ENCODE measurements around the gene ST6GALNAC1. TPM values are rescaled to one million over a fixed set of nuclear protein-coding genes. Genes with fewer than 3 reads are reported as not detected.

ST6GALNAC1 gene
- total RNA-seq, 1 experiment from 2014 or later = not detected

DNA sequence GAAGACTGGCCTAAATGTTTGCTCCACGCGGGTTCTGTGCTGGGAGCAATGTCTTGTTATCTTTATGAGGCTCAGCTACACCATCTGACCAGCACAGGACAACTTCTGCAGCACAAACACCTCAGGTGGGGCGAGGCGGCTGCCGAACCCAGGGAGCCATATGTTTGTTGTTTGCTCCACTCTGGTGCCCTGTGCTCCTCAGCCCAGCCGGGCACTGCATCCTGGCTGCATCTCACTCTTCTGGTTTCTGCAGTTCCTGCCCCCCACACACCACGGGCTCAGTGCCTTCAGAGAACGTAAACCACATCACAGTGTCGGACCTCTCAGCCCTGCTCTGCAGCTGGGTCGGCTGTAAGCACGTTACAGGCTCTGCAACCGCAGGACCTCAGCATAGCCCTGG is 34.8 kb upstream of the ST6GALNAC1 start:
- no peak for DNase-seq (ENCODE audit: low read depth)
- in situ Hi-C loops (cut with HindIII; ENCODE audit: low pct_unique_long_range_greater_than_20kb, low sequenced_read_pairs) = no loop called here

DNA sequence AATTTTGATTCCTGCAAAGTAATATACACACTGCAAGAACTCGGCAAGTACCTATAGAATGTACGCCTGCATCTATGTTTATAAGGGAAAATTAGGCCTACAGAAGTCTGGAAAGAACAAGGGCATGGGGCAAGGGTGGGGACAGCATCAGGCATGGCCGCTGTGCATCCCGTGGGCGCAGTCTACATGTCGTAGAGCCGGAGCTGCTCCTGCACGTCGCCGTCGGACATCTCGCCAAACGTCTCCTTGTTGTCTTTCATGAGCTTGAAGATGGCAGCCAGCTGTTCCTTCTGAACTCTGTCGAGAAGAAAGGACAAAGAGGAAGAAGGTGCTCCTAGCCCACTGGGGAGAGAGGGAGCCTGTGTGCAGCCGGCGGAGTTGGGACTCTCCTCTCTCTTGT is 33.8 kb upstream of the ST6GALNAC1 start:
- in situ Hi-C loops (cut with HindIII; ENCODE audit: low pct_unique_long_range_greater_than_20kb, low sequenced_read_pairs) = no loop called here

DNA sequence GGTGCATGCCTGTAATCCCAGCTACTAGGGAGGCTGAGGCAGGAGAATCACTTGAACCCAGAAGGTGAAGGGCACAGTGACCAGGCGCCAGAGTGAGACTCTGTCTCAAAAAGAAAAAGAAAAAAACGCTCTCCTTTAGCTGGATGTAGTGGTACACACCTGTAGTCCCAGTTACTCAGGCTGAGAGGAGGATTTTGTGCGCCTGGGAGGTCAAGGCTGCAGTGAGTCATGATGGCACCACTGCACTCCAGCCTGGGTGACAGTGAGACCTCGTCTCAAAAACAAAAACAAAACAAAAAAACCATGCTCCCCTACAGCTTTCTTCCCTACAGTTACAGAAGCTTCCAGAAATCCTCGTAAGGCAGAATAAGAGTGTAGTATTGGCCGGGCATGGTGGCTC is 33.1 kb upstream of the ST6GALNAC1 start:
- no peak for DNase-seq (ENCODE audit: low read depth)
- in situ Hi-C loops (cut with HindIII; ENCODE audit: low pct_unique_long_range_greater_than_20kb, low sequenced_read_pairs) = no loop called here

More for the DNA sequence above, 33.8 kb upstream of the ST6GALNAC1 start:
- no peak for DNase-seq (ENCODE audit: low read depth)

DNA sequence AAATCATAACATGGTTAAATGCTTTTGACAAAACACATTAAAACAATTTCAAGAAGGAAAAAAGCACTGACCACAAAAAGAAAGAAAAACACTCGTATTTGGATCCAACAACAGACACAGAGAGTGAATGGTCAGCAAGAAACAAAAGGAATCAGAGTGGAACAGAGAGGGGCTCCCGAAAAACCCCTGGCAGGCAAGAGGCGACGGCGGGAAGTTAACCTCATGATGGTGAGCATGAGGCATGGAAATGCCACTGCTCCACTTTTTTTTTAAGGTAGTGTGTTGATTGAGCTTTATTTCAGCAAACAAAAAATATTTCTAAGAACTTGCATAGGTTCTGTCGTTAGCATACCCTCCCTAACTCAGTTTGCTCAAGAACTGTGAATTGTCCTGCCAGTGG is 32.1 kb upstream of the ST6GALNAC1 start:
- in situ Hi-C loops (cut with HindIII; ENCODE audit: low pct_unique_long_range_greater_than_20kb, low sequenced_read_pairs) = no loop called here
- no peak for DNase-seq (ENCODE audit: low read depth)

DNA sequence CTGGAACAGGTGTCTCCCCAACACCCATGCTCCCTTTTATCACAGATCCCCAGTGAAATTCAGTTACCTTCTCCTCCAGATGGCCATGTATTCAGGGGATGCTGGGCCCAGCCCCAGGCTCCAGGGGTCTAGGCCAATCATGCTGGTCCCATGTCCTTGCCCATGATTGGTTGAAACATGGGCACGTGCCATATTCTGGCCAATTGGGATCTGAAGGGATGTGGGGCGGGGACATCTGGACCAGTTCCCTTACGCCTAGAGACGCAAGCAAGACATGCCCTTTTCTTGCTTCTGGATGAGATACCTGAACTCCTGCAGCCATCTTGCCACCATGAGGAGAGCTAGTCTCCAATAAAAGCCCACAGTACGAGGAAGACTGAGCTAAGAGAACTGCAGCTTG is 31.0 kb upstream of the ST6GALNAC1 start:
- in situ Hi-C loops (cut with HindIII; ENCODE audit: low pct_unique_long_range_greater_than_20kb, low sequenced_read_pairs) = no loop called here

DNA sequence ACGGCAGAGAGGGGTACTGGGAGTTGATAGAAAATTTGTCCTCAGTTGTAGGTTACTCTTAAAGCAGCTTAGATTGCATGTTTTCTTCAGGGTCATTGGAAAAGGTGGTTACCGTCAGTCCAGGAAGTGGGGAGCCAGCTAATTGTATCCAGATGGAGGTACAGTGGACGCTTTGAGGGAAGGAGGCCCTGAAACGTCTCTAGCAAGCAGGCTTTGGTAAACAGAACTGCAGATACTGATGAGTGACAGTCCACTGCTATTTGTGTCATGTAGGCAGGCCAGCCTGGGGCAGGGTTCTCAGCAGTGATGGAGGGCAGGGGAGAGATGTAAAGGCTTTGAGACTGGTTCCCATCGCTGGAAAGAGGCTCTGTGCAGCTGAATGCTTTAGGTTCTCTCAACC is 30.2 kb upstream of the ST6GALNAC1 start:
- DNase-seq (ENCODE audit: low read depth) = no peak
- in situ Hi-C loops (cut with HindIII; ENCODE audit: low pct_unique_long_range_greater_than_20kb, low sequenced_read_pairs) = no loop called here

More for the DNA sequence above, 31.0 kb upstream of the ST6GALNAC1 start:
- no peak for DNase-seq (ENCODE audit: low read depth)

DNA sequence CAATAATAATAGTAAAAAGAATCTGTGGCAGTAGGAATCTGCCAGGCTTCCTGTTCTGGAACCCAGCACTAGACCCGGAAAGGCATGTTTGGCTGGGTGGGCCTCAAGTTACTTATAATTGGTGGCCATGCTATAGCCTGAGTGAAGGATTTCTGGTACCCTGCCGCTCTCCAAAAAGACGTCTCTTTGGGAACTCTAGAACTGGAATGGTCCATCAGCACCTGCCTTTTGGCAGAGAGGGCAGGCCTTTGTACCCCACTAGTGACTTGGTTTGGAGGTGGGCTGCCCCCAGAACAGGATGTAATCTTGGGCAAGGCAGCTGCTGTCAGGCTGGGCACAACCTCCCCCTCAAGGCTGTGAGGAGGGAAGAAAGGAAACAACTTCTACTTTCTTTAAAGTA is 29.3 kb upstream of the ST6GALNAC1 start:
- no peak for DNase-seq (ENCODE audit: low read depth)
- in situ Hi-C loops (cut with HindIII; ENCODE audit: low pct_unique_long_range_greater_than_20kb, low sequenced_read_pairs) = no loop called here

DNA sequence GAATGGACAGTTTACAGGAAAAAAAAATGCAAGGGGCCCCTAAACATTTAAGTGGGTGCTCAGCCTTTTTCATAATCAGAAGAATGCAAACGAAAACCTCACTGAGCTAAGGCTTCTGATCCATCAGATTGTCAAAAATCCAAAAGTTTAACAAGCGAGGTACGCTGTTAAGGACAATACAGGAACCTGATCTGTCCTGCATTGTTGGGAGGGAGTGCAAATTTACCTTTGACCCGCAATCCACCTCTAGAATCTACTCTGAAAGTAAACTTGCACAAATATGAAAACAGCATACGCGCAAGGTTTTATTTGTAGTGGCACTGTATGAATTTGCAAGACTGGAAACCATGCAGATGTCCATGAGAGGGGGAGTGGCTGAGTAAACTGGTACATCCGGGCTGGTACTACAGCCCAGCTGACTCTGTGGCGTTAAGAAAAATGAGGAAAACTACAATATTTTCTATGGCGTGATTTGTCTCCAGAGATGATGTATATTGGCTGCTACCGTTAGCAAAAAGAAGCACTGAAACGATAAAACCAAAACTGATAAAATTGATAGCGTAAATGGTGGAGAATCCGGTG is 28.8 kb upstream of the ST6GALNAC1 start:
- in situ Hi-C loops (cut with HindIII; ENCODE audit: low pct_unique_long_range_greater_than_20kb, low sequenced_read_pairs) = no loop called here

DNA sequence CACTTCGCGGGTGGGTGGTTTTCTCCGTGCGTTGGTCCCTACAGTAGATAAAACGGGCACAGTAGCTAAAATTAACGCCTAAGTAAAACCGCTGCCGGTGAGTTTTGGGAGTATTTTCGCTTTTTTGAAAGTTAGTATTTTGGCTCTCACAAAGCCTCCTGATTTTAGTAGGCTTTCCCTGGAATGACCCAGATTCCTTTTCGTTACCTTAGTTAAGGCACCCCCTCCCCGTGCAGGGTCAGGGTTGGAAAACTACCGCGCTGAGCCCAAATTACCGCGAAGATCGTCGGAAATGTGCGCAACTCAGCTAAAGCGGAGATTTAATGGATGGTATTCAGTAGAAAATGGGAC is 28.3 kb upstream of the ST6GALNAC1 start:
- no peak for DNase-seq (ENCODE audit: low read depth)
- in situ Hi-C loops (cut with HindIII; ENCODE audit: low pct_unique_long_range_greater_than_20kb, low sequenced_read_pairs) = no loop called here

More for the DNA sequence above, 28.8 kb upstream of the ST6GALNAC1 start:
- no peak for DNase-seq (ENCODE audit: low read depth)

DNA sequence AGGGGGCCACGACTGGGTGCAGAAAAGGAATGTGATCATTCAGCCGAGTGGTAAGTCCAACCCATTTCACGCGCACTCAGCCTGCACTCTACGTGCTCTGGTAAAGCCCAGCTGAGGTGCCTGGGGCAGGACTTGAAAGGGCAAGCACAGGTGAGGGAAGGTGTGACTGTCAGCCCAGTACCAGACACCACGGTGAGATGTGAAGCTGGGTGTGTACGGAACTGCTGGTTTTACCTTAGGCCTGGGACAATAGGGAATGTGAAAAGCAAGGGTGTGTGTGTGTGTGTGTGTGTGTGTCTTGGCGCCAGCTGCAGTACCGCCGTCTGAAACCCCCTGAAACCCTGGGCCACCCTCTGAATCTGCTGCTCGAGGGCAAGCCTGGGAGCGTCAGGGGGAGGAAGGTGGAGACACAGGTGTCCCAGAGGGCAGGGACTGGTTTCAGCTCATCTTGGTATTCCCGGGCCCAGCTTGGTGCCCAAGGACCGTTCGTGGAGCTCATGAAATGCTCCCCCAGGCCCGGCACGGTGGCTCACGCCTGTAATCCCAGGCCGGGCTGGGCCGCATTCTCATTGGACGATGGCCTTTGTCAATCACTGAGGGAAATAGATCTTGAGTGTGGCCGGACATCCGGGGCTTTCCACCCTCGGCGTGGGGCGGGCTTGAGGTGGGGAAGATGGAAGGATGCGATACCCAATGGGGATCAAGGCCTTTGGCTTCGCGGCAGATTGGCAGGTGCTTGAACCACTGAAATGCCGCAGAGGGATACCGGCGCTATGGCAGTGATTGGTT is 27.8 kb upstream of the ST6GALNAC1 start:
- DNase-seq (ENCODE audit: low read depth) = peak; percentile 98
- in situ Hi-C loops (cut with HindIII; ENCODE audit: low pct_unique_long_range_greater_than_20kb, low sequenced_read_pairs) = no loop called here

DNA sequence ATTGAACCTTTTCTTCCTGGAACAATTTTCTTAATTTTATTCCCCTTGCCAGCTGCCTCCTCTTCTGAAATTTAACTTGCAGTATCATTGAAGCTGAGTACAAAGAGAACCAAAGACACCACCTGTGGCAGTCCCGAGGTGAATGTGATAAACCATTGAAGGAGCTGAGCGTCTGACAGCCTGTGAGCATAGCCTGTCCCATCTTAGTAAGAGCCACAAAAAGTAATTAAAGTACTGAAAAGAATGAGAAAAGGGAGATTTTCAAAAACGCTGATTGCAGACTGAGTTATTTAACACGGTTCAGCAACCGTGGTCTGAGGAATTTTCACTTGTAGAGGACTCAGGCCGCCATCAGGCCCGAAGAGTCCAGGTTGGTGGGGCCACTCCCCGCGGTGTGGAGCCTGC is 27.2 kb upstream of the ST6GALNAC1 start:
- in situ Hi-C loops (cut with HindIII; ENCODE audit: low pct_unique_long_range_greater_than_20kb, low sequenced_read_pairs) = no loop called here
- DNase-seq (ENCODE audit: low read depth) = no peak

DNA sequence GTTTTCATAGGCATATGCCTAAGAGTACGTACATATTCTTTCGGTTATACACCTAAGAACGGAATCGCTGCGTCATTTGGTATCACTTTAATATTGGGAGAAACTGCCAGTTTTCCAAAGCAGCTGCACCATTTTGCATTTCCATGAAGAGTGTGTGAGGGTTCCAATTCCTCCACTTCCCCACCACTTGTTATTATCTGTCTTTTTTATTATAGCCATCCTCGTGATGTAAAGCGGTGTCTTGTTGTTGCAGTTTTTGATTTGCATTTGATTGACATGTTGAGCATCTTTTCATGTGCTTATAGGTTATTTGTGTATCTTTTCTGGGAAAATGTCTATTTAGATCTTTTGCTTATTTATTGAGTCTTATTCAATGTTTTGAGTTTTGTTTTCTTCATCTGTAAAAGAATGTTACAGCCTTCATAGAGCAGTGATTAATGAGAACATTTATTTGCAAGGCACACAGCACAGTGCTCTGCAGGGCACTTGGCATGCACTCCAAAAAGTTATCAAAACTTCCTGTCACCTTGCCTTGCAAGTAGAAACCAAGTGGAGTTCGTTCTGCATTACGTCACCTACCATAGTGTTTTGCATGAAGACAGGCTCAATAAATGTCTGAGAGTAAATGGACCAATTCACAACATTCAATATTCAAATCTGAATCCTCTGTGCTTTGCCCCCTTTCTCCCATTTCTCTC is 26.6 kb upstream of the ST6GALNAC1 start:
- in situ Hi-C loops (cut with HindIII; ENCODE audit: low pct_unique_long_range_greater_than_20kb, low sequenced_read_pairs) = no loop called here
- DNase-seq (ENCODE audit: low read depth) = peak; percentile 38

DNA sequence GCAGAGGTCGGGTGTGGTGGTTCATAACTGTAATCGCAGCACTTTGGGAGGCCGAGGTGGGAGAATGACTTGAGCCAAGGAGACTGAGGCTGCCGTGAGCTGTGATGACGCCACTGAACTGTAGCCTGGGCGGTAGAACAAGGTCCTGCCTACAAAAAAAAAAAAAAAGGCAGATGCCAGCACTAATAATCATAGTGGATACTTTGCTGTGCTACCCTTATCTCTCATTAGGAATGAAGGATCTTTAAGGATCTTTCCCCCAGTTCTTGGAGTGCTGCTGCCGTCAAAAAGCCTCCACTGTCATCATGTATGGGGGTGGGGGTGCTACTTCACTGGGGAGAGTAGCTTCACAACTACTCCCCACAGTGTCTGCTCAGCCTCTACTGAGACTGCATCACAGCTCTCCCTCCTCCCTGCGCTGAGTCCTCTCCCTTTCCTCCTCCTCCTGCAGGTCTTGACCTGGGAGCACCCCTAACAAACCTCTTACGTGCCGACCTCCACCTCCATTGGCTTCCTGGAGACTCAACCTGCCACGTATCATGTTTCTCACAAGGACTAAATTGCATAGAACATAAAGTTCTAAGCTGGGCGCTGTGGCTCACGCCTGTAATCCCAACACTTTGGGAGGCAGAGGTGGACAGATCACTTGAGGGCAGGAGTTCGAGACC is 24.4 kb upstream of the ST6GALNAC1 start:
- DNase-seq (ENCODE audit: low read depth) = peak; percentile 54
- in situ Hi-C loops (cut with HindIII; ENCODE audit: low pct_unique_long_range_greater_than_20kb, low sequenced_read_pairs) = no loop called here

DNA sequence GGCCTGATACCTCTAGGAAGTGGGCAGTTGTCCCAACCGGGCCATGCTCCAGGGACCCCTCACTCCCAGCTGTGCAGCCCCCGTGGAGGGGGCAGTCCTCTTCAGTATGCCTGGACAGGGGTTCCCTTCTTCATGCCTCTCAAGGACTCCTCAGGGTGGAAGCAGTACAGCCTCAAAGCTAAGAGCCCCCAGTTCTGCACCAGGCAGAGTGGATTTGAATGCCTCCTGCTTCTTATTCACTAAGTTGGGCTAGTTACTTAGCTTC is 23.9 kb upstream of the ST6GALNAC1 start:
- in situ Hi-C loops (cut with HindIII; ENCODE audit: low pct_unique_long_range_greater_than_20kb, low sequenced_read_pairs) = no loop called here
- DNase-seq (ENCODE audit: low read depth) = no peak

DNA sequence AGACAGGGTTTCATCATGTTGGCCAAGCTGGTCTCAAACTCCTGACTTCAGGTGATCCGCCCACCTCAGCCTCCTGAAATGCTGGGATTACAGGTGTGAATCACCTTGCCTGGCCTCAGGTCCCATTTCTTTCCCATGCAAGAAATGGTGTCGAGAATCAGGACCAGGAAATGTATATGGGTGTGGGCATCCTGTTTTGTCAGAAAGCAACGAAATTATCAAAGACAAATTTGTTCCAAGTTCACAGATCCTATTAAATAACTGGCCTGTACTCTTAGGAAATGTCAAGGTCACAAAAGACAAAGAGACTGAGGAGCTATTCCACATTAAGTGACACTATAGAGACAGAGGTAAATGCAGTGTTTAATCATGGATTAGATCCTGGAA is 17.1 kb upstream of the ST6GALNAC1 start:
- DNase-seq (ENCODE audit: low read depth) = no peak
- in situ Hi-C loops (cut with HindIII; ENCODE audit: low pct_unique_long_range_greater_than_20kb, low sequenced_read_pairs) = no loop called here

DNA sequence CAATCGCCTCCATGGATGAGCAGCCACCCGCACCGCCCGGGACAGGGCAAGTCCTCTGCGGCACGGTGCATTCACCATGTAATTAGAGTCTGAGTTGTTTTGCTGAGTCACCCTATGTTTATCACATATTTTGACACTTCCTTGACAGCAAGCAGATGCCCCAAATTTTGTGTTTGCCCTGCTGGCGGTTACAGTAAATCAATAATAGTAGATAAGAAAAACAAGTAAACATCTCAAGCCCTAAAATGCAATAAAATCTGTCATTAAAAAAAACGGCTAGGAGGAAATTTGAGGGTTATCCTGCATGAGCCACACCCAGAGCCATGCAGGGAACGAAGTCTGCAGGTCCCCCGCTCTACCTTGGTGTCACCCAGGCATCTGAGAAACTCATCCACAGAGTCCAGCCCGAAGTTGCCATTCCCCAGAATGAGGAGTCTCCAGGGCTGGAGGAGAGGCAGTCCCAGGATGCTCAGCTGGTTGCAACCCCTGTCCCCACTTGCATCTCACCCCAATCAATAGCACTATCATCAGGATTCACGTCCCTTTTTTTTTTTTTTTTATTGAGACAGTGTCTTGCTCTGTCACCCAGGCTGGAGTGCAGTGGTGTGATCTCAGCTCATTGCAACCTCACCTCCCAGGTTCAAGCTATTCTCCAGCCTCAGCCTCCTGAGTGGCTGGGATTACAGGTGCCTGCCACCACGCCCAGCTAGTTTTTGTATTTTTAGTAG is 16.5 kb upstream of the ST6GALNAC1 start:
- in situ Hi-C loops (cut with HindIII; ENCODE audit: low pct_unique_long_range_greater_than_20kb, low sequenced_read_pairs) = no loop called here
- peak; percentile 84 for DNase-seq (ENCODE audit: low read depth)

DNA sequence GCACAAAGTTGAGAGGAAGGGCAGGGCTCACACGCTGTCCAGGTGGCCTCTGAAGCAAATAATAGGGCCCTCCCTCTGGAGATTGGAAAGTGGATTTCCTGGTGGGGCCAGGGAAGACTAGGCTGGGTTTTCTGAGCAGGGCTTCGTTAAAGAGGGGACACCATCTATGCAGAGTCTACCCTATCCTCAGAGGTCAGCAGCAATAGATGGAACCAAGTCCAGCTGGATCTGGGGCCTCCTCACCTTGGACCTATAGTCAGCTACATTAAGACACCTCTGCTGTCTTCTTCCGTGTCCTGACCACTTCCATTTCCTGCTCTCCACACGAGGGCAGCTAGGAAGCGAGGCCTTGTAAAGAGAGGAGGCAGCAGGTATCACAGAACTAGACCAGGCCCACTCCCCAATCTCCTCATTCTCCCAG is 14.7 kb upstream of the ST6GALNAC1 start:
- in situ Hi-C loops (cut with HindIII; ENCODE audit: low pct_unique_long_range_greater_than_20kb, low sequenced_read_pairs) = no loop called here
- no peak for DNase-seq (ENCODE audit: low read depth)

DNA sequence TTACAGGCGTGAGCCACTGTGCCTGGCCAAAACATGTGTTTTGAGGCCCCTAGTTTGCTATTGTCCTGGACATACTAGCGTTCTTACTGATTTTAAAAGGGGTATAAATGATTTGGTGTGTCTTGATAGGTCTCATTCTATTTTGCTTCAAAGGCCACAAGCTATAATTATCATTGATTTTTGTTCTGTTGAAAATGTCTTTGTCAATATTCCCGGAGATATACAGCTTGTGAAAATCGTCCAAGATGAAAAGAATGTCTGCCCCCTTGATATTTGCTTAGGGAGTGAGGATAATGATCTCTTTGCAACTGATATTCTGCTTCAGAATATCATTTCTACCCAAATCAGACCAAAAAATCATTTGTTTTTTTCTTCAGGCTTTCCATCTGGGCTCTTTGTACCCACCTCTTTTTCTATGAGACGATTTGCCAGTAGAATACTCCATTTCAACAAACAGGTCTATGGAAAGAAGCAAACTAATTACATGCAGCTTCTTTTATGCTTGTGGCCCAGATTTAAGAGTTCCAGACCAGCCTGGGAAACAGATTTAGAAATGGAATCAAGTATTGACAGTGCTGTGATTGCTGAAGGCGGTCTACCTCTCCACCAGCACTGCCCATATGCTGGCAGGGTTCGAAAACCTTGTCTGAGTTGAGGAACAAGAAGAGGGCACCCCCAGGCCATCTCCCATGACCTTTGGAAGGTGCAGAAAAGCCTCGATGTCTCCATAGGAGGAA is 14.1 kb upstream of the ST6GALNAC1 start:
- in situ Hi-C loops (cut with HindIII; ENCODE audit: low pct_unique_long_range_greater_than_20kb, low sequenced_read_pairs) = no loop called here
- no peak for DNase-seq (ENCODE audit: low read depth)

All from Caki2 (cell line).